ENCODE results near the gene FOXJ3.

The FOXJ3 gene

DNA sequence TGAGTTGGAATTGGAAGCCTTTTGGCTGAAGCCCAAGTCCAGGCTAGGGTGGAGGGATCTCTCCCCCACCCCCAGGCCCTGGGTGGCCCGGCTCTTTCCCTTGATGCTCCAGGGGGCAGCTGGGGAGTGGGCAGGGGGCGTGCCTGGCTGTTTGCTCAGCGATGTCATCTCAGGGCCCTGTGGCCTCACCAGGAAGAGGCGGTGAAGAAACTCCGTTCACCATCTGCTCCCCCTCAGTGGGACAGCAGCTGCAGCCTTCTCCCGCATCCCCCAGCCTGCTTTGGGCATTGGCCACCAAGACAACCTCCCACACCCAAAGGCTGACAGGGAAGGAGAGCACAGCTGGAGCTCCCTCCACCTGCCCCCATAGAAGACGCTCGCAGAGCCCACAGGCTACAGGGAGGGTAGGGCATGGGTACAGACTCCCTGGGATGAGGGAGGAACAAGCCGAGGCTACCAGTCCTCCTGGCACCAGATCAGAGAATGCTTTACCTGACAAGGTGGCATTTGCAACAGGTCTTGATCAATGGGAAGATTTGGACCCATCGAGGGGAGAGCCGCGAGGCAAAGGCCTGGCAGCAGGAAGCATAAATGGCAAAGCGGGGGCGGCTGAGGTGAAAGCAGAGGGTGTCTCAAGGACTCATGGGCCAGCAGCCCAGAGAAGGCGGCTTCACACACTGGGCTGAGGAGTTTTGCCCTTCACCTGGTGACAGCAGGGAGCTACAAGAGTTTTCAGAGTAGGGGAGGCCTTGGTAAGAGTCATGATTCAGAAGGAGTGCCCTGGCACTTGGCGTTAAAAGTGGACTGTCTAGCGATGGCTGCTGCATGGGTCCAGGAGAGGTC, 164.0 kb downstream of the FOXJ3 start:
- DNase-seq (ENCODE audit: insufficient read length, low spot score) (no peak), FAIRE-seq (no peak)
- no peak for TF ChIP-seq POLR2AphosphoS5 (IDR thresholded peaks at IDR 0.05; ENCODE audit: low read depth, low read length)
- no peak for TF ChIP-seq TAF1 (IDR thresholded peaks at IDR 0.05; ENCODE audit: low read depth, low read length)
- no peak for TF ChIP-seq POLR2A (IDR thresholded peaks at IDR 0.05; ENCODE audit: low read depth, low read length)
- TF ChIP-seq POU2F2 (IDR thresholded peaks at IDR 0.05; ENCODE audit: low read depth, low read length) = no peak
- TF ChIP-seq SPI1 (IDR thresholded peaks at IDR 0.05; ENCODE audit: low read depth, low read length) = no peak
- no peak for TF ChIP-seq PAX5 (IDR thresholded peaks at IDR 0.05; ENCODE audit: insufficient read depth, low read length, severe bottlenecking)

DNA sequence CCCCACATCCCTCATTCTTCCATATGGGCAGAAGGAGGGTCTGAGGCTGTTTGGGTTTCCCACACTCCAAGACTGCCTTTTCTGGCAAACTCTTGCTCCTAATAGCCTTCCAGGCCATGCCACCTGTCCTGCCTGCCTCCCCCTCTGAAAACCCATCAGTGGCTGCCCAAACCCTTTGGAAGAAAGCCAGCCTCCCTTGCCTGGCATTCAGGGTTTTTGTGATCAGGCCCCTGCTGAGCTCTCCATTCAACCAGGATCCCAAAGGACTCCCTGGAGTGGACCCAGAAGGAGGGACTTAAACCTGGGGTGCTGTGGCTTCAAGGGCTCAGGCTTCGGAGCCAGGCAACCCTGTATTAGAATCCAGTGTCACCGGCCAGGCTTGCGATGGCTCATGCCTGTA, 166.3 kb downstream of the FOXJ3 start:
- TF ChIP-seq POLR2A (IDR thresholded peaks at IDR 0.05; ENCODE audit: low read depth, low read length) (no peak), POU2F2 (IDR thresholded peaks at IDR 0.05; ENCODE audit: low read depth, low read length) (no peak), SPI1 (IDR thresholded peaks at IDR 0.05; ENCODE audit: low read depth, low read length) (no peak), POLR2AphosphoS5 (IDR thresholded peaks at IDR 0.05; ENCODE audit: low read depth, low read length) (no peak), PAX5 (IDR thresholded peaks at IDR 0.05; ENCODE audit: insufficient read depth, low read length, severe bottlenecking) (no peak), TAF1 (IDR thresholded peaks at IDR 0.05; ENCODE audit: low read depth, low read length) (no peak)
- FAIRE-seq = no peak
- no peak for DNase-seq (ENCODE audit: insufficient read length, low spot score)

DNA sequence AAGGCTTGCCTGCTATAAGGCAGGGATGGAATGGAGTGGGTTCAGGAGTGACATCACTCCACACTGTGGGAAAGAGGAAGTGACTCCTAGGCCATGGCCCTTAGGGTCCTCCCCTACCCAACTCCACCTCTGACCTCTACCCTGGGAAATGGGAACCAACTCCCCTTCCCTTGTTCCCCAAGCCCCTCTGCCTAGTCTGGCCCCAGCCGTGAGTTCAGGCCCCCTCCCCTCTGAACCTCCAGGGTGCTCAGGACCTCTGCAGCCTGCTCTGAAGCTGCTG, 166.7 kb downstream of the FOXJ3 start:
- FAIRE-seq (no peak), DNase-seq (ENCODE audit: insufficient read length, low spot score) (no peak)
- peak; percentile 90 for TF ChIP-seq SPI1 (IDR thresholded peaks at IDR 0.05; ENCODE audit: low read depth, low read length)
- TF ChIP-seq POLR2AphosphoS5 (IDR thresholded peaks at IDR 0.05; ENCODE audit: low read depth, low read length) = no peak
- no peak for TF ChIP-seq PAX5 (IDR thresholded peaks at IDR 0.05; ENCODE audit: insufficient read depth, low read length, severe bottlenecking)
- TF ChIP-seq POU2F2 (IDR thresholded peaks at IDR 0.05; ENCODE audit: low read depth, low read length) = no peak

DNA sequence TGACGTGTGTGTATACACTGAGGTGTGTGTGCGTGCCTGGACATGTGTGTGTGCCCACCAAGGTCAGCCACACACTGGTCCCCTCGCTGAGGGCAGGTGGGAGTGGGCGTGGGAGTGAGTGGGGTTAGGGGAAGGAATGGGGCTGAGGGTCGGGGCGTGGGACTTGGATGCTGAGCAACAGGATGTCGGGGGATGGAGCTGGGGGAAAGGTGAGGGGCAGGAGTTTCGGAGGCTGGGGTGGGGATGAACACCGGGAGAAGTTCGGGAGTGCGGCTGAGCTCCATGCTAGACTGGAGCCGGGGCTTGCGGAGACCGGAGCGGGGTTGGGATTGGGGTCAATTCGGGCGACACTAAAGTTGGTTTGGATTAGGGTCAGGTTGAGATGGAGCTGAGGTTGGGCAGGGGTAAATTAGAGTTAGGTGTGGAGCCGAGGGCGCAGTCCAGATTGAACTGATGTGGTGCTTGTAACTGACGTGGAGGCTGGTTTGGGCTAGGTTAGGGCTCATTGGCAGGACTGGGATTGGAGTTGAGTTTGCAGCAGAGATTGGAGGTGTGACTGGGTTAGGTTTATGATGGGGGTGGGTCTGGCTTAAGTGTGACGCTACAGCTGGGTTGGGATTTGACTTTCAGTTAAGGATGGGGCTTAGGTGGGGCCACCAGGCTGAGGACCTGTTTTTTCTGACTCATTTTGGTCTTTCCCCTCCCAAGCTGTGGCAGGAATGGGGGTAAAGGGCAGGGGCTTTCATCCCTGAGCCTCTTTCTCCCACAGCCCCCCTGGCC, 167.2 kb downstream of the FOXJ3 start:
- TF ChIP-seq POLR2AphosphoS5 (IDR thresholded peaks at IDR 0.05; ENCODE audit: low read depth, low read length) = no peak
- no peak for TF ChIP-seq POU2F2 (IDR thresholded peaks at IDR 0.05; ENCODE audit: low read depth, low read length)
- no peak for TF ChIP-seq PAX5 (IDR thresholded peaks at IDR 0.05; ENCODE audit: insufficient read depth, low read length, severe bottlenecking)
- no peak for TF ChIP-seq SPI1 (IDR thresholded peaks at IDR 0.05; ENCODE audit: low read depth, low read length)
- no peak for TF ChIP-seq POLR2A (IDR thresholded peaks at IDR 0.05; ENCODE audit: low read depth, low read length)
- TF ChIP-seq TAF1 (IDR thresholded peaks at IDR 0.05; ENCODE audit: low read depth, low read length) = no peak
- DNase-seq (ENCODE audit: insufficient read length, low spot score) (no peak), FAIRE-seq (no peak)

DNA sequence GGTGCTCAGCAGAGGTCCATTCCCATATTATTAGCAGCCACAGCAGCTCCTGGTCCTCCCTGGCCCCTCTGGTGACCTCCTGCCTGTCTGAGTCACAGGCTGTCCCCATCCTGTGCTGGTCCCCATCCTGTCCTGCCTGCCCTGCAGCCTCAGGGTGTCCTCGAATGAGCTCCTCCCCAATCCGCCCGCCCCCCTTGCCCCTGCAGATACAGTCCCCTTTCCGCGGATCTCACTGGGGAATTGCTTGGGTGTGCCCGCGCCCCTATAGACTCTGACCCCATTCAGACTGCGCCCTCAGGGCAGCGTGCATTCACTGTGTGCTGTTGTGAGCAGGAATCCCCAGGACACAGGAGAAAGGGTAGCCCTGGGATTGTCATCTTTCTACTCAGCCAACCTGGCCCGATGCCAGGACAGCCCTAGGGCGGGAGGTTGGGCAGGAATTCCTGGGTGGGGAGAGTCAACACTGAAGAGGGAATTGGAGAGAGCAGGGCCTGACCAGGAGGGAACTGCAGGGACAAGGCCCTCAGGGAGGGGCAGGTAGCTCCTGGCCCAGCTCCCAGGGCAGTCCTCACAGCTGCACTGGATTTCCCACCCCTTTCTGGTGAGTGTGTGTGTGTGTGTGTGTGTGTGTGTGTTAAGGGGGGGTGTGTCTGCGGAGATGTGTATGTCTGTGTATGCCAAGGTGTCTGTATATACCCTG, 169.4 kb downstream of the FOXJ3 start:
- TF ChIP-seq POLR2A (IDR thresholded peaks at IDR 0.05; ENCODE audit: low read depth, low read length) (no peak), POLR2AphosphoS5 (IDR thresholded peaks at IDR 0.05; ENCODE audit: low read depth, low read length) (no peak), POU2F2 (IDR thresholded peaks at IDR 0.05; ENCODE audit: low read depth, low read length) (no peak), PAX5 (IDR thresholded peaks at IDR 0.05; ENCODE audit: insufficient read depth, low read length, severe bottlenecking) (no peak), TAF1 (IDR thresholded peaks at IDR 0.05; ENCODE audit: low read depth, low read length) (no peak), SPI1 (IDR thresholded peaks at IDR 0.05; ENCODE audit: low read depth, low read length) (no peak)
- DNase-seq (ENCODE audit: insufficient read length, low spot score) (no peak), FAIRE-seq (no peak)

DNA sequence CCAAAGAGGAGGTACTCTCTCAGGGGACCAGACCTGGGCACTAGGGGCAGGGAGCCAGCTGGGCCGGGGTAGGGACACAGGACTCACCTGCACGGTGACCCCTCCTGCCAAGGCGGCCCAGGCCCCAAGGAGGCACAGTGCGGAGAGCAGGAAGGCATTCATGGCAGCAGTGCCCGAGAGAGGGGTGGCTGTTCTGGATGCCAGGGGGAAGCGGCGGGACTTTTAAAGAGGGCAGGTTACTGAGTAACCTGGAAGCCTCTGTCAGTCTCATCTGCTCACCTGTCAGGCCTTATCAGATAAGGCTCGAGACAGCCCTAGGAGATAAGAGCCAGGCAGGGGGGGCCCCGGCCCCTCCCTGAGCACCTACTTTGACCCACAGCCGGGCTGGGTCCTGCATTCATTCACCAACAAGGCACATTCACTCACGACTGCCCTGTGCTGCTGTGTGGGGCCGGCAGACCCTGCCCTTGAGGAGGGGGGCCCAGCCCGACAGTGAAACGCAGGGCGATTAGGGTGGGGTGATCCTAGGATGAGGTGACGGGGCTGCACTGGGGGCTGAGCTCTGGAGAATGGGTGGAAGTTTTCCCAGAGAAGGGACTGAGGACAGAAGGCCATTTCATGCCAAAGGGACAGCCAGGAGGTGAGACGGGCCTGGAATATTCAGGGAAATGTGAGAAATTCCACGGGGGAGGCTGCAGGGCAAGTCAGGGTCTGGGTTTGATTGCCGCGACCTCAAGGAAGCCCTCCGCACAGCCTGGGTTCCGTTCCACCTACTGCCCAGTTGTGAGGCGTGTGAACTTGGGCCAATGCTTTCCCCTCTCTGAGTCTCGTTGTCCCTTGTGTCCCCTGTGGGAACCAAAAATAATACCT, 170.2 kb downstream of the FOXJ3 start, which contains the start of gene GUCA2A:
TSS of gene GUCA2A (minus strand) at position 195 of the 870 bp plus-strand sequence. CDS start at position 162, 33 bp downstream.
- TF ChIP-seq SPI1 (IDR thresholded peaks at IDR 0.05; ENCODE audit: low read depth, low read length) (no peak), PAX5 (IDR thresholded peaks at IDR 0.05; ENCODE audit: insufficient read depth, low read length, severe bottlenecking) (no peak), POU2F2 (IDR thresholded peaks at IDR 0.05; ENCODE audit: low read depth, low read length) (no peak), POLR2AphosphoS5 (IDR thresholded peaks at IDR 0.05; ENCODE audit: low read depth, low read length) (no peak), POLR2A (IDR thresholded peaks at IDR 0.05; ENCODE audit: low read depth, low read length) (no peak), TAF1 (IDR thresholded peaks at IDR 0.05; ENCODE audit: low read depth, low read length) (no peak)
- FAIRE-seq = no peak

DNA sequence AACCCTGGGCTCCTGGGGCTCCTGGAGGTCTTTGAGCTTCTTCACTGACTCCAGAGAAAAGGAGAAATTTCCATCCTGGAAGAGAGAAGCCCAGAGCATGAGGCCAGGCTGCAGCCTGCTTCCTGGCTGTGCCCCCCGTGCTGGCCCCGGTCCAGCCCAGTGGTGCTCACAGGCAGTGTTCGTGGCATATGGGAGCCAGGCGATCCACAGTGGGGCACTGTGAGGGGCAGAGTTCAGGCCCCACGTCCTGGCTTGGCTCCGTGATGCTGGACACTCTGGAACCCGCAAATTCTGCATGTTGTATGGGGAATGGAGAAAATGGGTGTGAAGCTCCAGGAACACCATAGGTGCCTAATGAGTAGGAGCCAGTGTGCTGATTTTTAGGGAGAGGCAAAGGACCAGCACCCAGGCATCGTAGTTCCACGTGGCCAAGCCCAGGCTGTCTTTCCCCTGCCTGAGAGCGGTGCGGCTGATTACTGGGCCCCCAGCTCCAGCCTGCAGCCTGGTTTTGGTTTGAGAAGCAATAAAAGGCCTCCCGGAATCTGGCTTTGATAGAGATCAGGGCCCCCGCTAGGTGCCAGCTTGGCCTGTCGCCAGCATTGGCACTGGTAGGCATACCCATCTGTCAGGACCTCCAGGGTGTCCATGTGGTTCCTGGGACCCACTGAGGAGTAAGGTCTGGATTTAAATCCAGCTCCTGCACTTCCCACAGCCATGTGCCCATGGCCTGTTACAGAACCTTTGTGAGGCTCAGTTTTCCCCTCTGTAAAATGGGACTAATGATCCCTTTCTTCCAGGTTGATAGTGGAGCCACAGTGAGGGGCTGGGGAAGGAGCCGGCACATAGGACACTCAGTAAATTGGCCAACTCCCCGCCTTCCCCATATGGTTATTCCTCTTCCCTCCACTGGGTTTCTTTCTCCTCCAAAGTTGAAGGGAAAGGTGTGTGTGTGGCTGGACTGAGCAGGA, 171.2 kb downstream of the FOXJ3 start:
- no peak for TF ChIP-seq PAX5 (IDR thresholded peaks at IDR 0.05; ENCODE audit: insufficient read depth, low read length, severe bottlenecking)
- DNase-seq (ENCODE audit: insufficient read length, low spot score) (no peak), FAIRE-seq (no peak)

More for the DNA sequence above, 170.2 kb downstream of the FOXJ3 start, which contains the start of gene GUCA2A:
- DNase-seq (ENCODE audit: insufficient read length, low spot score) = no peak

DNA sequence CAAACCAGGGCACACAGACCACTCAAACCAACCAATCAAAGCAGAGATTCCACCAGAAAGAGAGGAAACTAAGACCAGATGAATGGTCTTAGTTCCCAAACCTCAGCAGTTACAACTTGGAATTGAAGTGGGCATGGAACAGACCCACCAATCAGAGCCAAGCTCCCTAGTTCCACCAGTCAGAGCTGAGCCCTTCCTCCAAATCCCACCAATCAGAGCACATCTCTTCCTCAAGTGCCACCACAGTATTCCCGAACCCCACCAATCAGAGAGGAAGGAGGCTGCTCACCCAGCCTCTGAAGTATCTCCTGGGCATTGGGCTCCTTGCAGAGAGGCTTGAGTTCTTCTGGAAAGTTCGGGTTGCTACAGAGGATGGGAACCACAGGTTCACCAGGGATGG, 171.9 kb downstream of the FOXJ3 start:
- DNase-seq (ENCODE audit: insufficient read length, low spot score) (no peak), FAIRE-seq (no peak)
- TF ChIP-seq TAF1 (IDR thresholded peaks at IDR 0.05; ENCODE audit: low read depth, low read length) = no peak
